Ishikawa (cell line): ENCODE results near the gene BTBD1.

Source experiments
- CEBPB ChIP-seq: IDR thresholded peaks from 2 replicates; pipeline ENCODE4 v1.6.1; 2012
- CREB1 ChIP-seq: IDR thresholded peaks from 2 replicates; pipeline ENCODE4 v1.6.1; 2012; ENCODE audit warnings: low read depth
- EGR1 ChIP-seq: IDR thresholded peaks from 2 replicates; pipeline ENCODE4 v1.6.1; 2012
- EP300 ChIP-seq: IDR thresholded peaks from 2 replicates; pipeline ENCODE4 v1.6.1; 2012; ENCODE audit warnings: borderline replicate concordance
- FOXM1 ChIP-seq: IDR thresholded peaks from 2 replicates; pipeline ENCODE4 v1.6.1; 2012; ENCODE audit warnings: low read depth, borderline replicate concordance
- MAX ChIP-seq: IDR thresholded peaks from 2 replicates; pipeline ENCODE4 v1.6.1; 2012
- RAD21 ChIP-seq: IDR thresholded peaks from 2 replicates; pipeline ENCODE4 v1.6.1; 2012; ENCODE audit warnings: low read depth
- TCF12 ChIP-seq: IDR thresholded peaks from 2 replicates; pipeline ENCODE4 v1.6.1; 2012; ENCODE audit warnings: low read depth
- TEAD4 ChIP-seq: IDR thresholded peaks from 2 replicates; pipeline ENCODE4 v1.6.1; 2012
- USF1 ChIP-seq: IDR thresholded peaks from 2 replicates; pipeline ENCODE4 v1.6.1; 2012

GRCh38 chr15:83078712-83079111 lies 11.7 kb upstream of the BTBD1 start:
- no peak for TF ChIP-seq CEBPB
- TF ChIP-seq FOXM1: no peak
- TF ChIP-seq CREB1: no peak
- TF ChIP-seq MAX: no peak
- TF ChIP-seq USF1: no peak
- TF ChIP-seq EP300: no peak
- no peak for TF ChIP-seq RAD21
- TF ChIP-seq EGR1: no peak
- no peak for TF ChIP-seq TEAD4
- no peak for TF ChIP-seq TCF12
